Hindlimb muscle (tissue), 1 donor: ENCODE results near the gene NRP1. TPM values are rescaled to one million over a fixed set of nuclear protein-coding genes. Genes with fewer than 3 reads are reported as not detected.

Experiments
- DNase-seq: peaks from one replicate; pipeline ENCODE4 v3.0.0-alpha.2; 2013
- polyA plus RNA-seq: library from polyadenylated mRNA; unstranded; fragments of 120-200 nt; gene quantifications from one replicate; pipeline ENCODE4 v1.2.1, GENCODE V29; 2013; ENCODE audit not compliant: insufficient read length

The NRP1 gene
- polyA plus RNA-seq, 1 donor, result 102 TPM

- no peak for DNase-seq
Observed at GRCh38 chr10:33212061-33212748, 122.3 kb downstream of the NRP1 start.

GRCh38 chr10:33211106-33211878, 123.2 kb downstream of the NRP1 start:
- no peak for DNase-seq

- DNase-seq, result no peak
Observed at GRCh38 chr10:33209802-33210201, 124.7 kb downstream of the NRP1 start.

- DNase-seq, result no peak
Observed at GRCh38 chr10:33208166-33208565, 126.3 kb downstream of the NRP1 start.

- DNase-seq, result no peak
Observed at GRCh38 chr10:33204031-33204430, 130.4 kb downstream of the NRP1 start.

- no peak for DNase-seq
Observed at GRCh38 chr10:33201971-33202370, 132.5 kb downstream of the NRP1 start.

- no peak for DNase-seq
Observed at GRCh38 chr10:33201056-33201780, 133.2 kb downstream of the NRP1 start.

GRCh38 chr10:33199731-33200232, 134.7 kb downstream of the NRP1 start:
- no peak for DNase-seq

GRCh38 chr10:33198610-33199009, 135.9 kb downstream of the NRP1 start:
- DNase-seq, result no peak

- DNase-seq, result no peak
Observed at GRCh38 chr10:33196710-33197491, 137.6 kb downstream of the NRP1 start.

- no peak for DNase-seq
Observed at GRCh38 chr10:33196377-33196706, 138.1 kb downstream of the NRP1 start.

- DNase-seq, result no peak
Observed at GRCh38 chr10:33195608-33196376, 138.7 kb downstream of the NRP1 start.

GRCh38 chr10:33193701-33194521, 140.6 kb downstream of the NRP1 start:
- no peak for DNase-seq

- DNase-seq, result peak; percentile 88
Observed at GRCh38 chr10:33193057-33193700, 141.3 kb downstream of the NRP1 start.

- DNase-seq, result no peak
Observed at GRCh38 chr10:33192190-33192589, 142.3 kb downstream of the NRP1 start.

- DNase-seq, result no peak
Observed at GRCh38 chr10:33190406-33190805, 144.1 kb downstream of the NRP1 start.

GRCh38 chr10:33189808-33190207, 144.7 kb downstream of the NRP1 start:
- no peak for DNase-seq

GRCh38 chr10:33189363-33189762, 145.1 kb downstream of the NRP1 start:
- no peak for DNase-seq

- DNase-seq, result no peak
Observed at GRCh38 chr10:33187427-33187999, 147.0 kb downstream of the NRP1 start.

- no peak for DNase-seq
Observed at GRCh38 chr10:33186150-33186549, 148.3 kb downstream of the NRP1 start.
